Measurements from ENCODE around the gene DUSP1. TPM values are rescaled to one million over a fixed set of nuclear protein-coding genes. Genes with fewer than 3 reads are reported as not detected.

DUSP1 gene
- total and polyA plus RNA-seq, 9 of the 15 experiments (the other 6 are each of a cell fraction or from before 2014, with no cell fraction given): 2.1 to 14.2 (median 8.5) TPM

DNA sequence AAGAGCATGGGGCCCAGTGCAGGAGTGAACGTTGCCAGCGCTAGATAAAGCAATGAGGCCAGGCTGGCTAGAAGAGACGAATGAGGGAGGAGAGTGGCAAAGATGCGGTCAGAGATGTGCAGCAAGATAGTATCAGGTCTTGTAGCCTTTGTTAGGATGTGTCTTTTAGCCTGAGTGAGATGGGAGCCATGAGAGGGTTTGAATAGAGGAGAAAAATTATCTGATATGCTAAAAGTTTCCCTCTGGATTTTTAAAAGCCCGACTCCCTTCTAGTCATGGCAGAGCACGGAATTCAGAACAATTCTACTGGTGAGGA, 12.2 kb downstream of the DUSP1 start:
- Histone ChIP-seq H2AFZ (ENCODE audit: low read depth, low read length) (no peak overlapping the region), H3K9me1 (ENCODE audit: control insufficient read depth, insufficient read depth, low read length) (no peaks in the 10 kb centered on the region), H3K9me3 (replicated peaks; ENCODE audit: control insufficient read depth, insufficient read depth, low read depth, low read length) (no peaks in the 10 kb centered on the region), H3K4me3 (no peak overlapping the region), H3K27me3 (ENCODE audit: control insufficient read depth in 2 of 2, insufficient read depth in 2 of 2, low read length in 2 of 2) (peaks cover 7 to 19% of the 10 kb centered on the region in 2 experiments; a peak in 4 of 5 replicates), H3K9ac (ENCODE audit: insufficient read depth in 1 of 2, low read depth in 2 of 2, low read length in 2 of 2) (peak overlapping the region in 1 of 2 experiments; percentile 3; a peak in 1 of 4 replicates), H3K27ac (ENCODE audit: extremely low read depth, low read depth, low read length) (no peak overlapping the region), H4K20me1 (replicated peaks; ENCODE audit: control insufficient read depth, insufficient read depth, low read length) (no peaks in the 10 kb centered on the region), H3K4me2 (ENCODE audit: insufficient read depth, low read length) (no peak overlapping the region), H3K36me3 (ENCODE audit: control insufficient read depth, insufficient read depth, low read length) (no peaks in the 10 kb centered on the region), H3K4me1 (replicated peaks in 1 of 2; ENCODE audit: control insufficient read depth in 2 of 2, insufficient read depth in 2 of 2, low read length in 2 of 2) (peaks cover 8 to 10% of the 10 kb centered on the region in 2 experiments; a peak in 3 of 5 replicates), H3K79me2 (ENCODE audit: control insufficient read depth, insufficient read depth, low read length) (no peaks in the 10 kb centered on the region)
- FAIRE-seq (no peak), DNase-seq (ENCODE audit: extremely low read depth in 1 of 4, low spot score in 3 of 4) (no peak), ATAC-seq (peak; percentile 37)
- in situ Hi-C loops (cut with MboI): no loop called here
- no TSS peak for BruUV-seq (replicated peaks)
- CTCF ChIA-PET (ENCODE audit: low intra/inter-chr PET ratio): no interaction called here
- POLR2A ChIA-PET: interaction anchor here (5.7 kb wide), 1 partner anchor 12 kb away, joined by 55 read pairs; the partner anchor contains the start of gene DUSP1
- intact Hi-C loops (cut with micrococcal nuclease): no loop called here
- WGBS (ENCODE audit: insufficient coverage, low coverage, missing lambda C conversion rate): 9% methylated on average over 6 of the region's 6 CpGs
- TF ChIP-seq PYGO2 (tag; IDR thresholded peaks at IDR 0.05): peak; percentile 12; the same call in 1 of the 2 replicates
- TF ChIP-seq PTTG1 (tag; IDR thresholded peaks at IDR 0.05; ENCODE audit: low read depth): no peak
- no peak for TF ChIP-seq U2AF2 (optimal IDR thresholded peaks at IDR 0.05; ENCODE audit: low read depth, low read length)
- peak; percentile 30; the same call in 1 of the 2 replicates for TF ChIP-seq CREM (IDR thresholded peaks at IDR 0.05; ENCODE audit: low read depth)
- no peak for TF ChIP-seq NR2C1 (IDR thresholded peaks at IDR 0.05)
- no peak for TF ChIP-seq NR2C1 (tag; IDR thresholded peaks at IDR 0.05)
- TF ChIP-seq SMAD3 (CRISPR knock-in tag; conservative IDR thresholded peaks at IDR 0.05): no peak
- TF ChIP-seq ZSCAN29 (IDR thresholded peaks at IDR 0.05): no peak
- no peak for TF ChIP-seq NFIX (CRISPR knock-in tag; IDR thresholded peaks at IDR 0.05; ENCODE audit: low read depth)
- no peak for TF ChIP-seq ZBED1 (IDR thresholded peaks at IDR 0.05)
- TF ChIP-seq SAP30 (IDR thresholded peaks at IDR 0.05; ENCODE audit: borderline replicate concordance, insufficient read depth, low read depth, low read length, poor library complexity, severe bottlenecking): no peak
- TF ChIP-seq, protein P1, sequence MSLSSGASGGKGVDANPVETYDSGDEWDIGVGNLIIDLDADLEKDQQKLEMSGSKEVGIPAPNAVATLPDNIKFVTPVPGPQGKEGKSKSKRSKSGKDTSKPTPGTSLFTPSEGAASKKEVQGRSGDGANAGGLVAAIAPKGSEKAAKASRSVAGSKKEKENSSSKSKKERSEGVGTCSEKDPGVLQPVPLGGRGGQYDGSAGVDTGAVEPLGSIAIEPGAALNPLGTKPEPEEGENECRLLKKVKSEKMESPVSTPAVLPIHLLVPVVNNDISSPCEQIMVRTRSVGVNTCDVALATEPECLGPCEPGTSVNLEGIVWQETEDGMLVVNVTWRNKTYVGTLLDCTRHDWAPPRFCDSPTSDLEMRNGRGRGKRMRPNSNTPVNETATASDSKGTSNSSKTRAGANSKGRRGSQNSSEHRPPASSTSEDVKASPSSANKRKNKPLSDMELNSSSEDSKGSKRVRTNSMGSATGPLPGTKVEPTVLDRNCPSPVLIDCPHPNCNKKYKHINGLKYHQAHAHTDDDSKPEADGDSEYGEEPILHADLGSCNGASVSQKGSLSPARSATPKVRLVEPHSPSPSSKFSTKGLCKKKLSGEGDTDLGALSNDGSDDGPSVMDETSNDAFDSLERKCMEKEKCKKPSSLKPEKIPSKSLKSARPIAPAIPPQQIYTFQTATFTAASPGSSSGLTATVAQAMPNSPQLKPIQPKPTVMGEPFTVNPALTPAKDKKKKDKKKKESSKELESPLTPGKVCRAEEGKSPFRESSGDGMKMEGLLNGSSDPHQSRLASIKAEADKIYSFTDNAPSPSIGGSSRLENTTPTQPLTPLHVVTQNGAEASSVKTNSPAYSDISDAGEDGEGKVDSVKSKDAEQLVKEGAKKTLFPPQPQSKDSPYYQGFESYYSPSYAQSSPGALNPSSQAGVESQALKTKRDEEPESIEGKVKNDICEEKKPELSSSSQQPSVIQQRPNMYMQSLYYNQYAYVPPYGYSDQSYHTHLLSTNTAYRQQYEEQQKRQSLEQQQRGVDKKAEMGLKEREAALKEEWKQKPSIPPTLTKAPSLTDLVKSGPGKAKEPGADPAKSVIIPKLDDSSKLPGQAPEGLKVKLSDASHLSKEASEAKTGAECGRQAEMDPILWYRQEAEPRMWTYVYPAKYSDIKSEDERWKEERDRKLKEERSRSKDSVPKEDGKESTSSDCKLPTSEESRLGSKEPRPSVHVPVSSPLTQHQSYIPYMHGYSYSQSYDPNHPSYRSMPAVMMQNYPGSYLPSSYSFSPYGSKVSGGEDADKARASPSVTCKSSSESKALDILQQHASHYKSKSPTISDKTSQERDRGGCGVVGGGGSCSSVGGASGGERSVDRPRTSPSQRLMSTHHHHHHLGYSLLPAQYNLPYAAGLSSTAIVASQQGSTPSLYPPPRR (CRISPR knock-in tag; IDR thresholded peaks at IDR 0.05; ENCODE audit: borderline replicate concordance): no peak
- no peak for TF ChIP-seq SRSF7 (optimal IDR thresholded peaks at IDR 0.05; ENCODE audit: low read depth, low read length)
- no peak for TF ChIP-seq SRSF3 (IDR thresholded peaks at IDR 0.05; ENCODE audit: insufficient read depth, low read length)
- peak; percentile 41; the same call in 1 of the 2 replicates for TF ChIP-seq CTBP1 (IDR thresholded peaks at IDR 0.05; ENCODE audit: borderline replicate concordance)
- TF ChIP-seq, protein P2, sequence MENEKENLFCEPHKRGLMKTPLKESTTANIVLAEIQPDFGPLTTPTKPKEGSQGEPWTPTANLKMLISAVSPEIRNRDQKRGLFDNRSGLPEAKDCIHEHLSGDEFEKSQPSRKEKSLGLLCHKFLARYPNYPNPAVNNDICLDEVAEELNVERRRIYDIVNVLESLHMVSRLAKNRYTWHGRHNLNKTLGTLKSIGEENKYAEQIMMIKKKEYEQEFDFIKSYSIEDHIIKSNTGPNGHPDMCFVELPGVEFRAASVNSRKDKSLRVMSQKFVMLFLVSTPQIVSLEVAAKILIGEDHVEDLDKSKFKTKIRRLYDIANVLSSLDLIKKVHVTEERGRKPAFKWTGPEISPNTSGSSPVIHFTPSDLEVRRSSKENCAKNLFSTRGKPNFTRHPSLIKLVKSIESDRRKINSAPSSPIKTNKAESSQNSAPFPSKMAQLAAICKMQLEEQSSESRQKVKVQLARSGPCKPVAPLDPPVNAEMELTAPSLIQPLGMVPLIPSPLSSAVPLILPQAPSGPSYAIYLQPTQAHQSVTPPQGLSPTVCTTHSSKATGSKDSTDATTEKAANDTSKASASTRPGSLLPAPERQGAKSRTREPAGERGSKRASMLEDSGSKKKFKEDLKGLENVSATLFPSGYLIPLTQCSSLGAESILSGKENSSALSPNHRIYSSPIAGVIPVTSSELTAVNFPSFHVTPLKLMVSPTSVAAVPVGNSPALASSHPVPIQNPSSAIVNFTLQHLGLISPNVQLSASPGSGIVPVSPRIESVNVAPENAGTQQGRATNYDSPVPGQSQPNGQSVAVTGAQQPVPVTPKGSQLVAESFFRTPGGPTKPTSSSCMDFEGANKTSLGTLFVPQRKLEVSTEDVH (IDR thresholded peaks at IDR 0.05; ENCODE audit: low read depth, partially characterized antibody): no peak
